HCT116 (cell line): Measurements from ENCODE around the gene PHF20. TPM values are rescaled to one million over a fixed set of nuclear protein-coding genes. Genes with fewer than 3 reads are reported as not detected.

Experiments used
- ATAC-seq: fragments of 200-7000 bp; cut with Tn5 transposase; 2 replicates; pipeline ENCODE4 v1.9.1; 2020; ENCODE audit warnings: mild to moderate bottlenecking, moderate library complexity
- BruUV-seq: library from RNA; stranded (reverse); fragments of 400-500 nt; replicated peaks from 2 replicates; lab custom pipeline; 2021; lab: Mats Ljungman, UMichigan
- CTCF ChIA-PET: fragments of 300-600 bp; sonication (Branson Sonifier 250); formaldehyde crosslinking; loops from one replicate; lab custom pipeline; 2021; ENCODE audit warnings: antibody characterized with exemption; lab: Charles Lee
- POLR2A ChIA-PET: fragments of 300-600, 350-600 bp; sonication (Branson Sonifier 250); formaldehyde crosslinking; loops from one replicate; lab custom pipeline; 2021; ENCODE audit warnings: antibody characterized with exemption; lab: Charles Lee
- RAD21 ChIA-PET, 2 experiments: fragments of 300-600 bp; sonication (Branson Sonifier 250); formaldehyde crosslinking; loops; one replicate each; lab custom pipeline; 2023; ENCODE audit warnings: low total read pairs in 2 of 2; ENCODE audit not compliant: uncharacterized antibody in 2 of 2, unreplicated experiment in 2 of 2, low non-redundant PET in 1 of 2; lab: Charles Lee
- DNase-seq: peaks from one replicate; pipeline ENCODE4 v3.0.0-alpha.2; 2010; ENCODE audit warnings: low read depth, low spot score
- H2AFZ ChIP-seq: fragments of 200-600 bp; shearing (Covaris generic), sonication (generic); 2 replicates; pipeline ENCODE4 v1.6.1; 2017; ENCODE audit warnings: low read depth, mixed run types, mixed read lengths, antibody characterized with exemption, low read length; ENCODE audit not compliant: poor library complexity, severe bottlenecking
- H3K27ac ChIP-seq: 2 replicates; pipeline ENCODE4 v1.5.1; 2012; ENCODE audit warnings: low read depth, low read length
- H3K27me3 ChIP-seq: fragments of 200-600 bp; sonication (generic); 2 replicates; pipeline ENCODE4 v1.6.1; 2016; ENCODE audit warnings: mixed run types, low read length, mixed read lengths; ENCODE audit not compliant: insufficient read depth
- H3K36me3 ChIP-seq, 2 experiments: fragments of 200-500 bp in 1 of 2; fragments of 200-600 bp in 1 of 2; sonication (Bioruptor generic) in 1 of 2; sonication (generic) in 1 of 2; 2 replicates each; pipeline versions ENCODE4 v1.5.1 to v1.6.1; 2014 to 2016; ENCODE audit warnings: low read length in 2 of 2, inconsistent platforms in 1 of 2, mixed read lengths in 1 of 2, mixed run types in 1 of 2; ENCODE audit not compliant: insufficient read depth in 2 of 2, control insufficient read depth in 1 of 2
- H3K4me1 ChIP-seq, 2 experiments: fragments of 200-600 bp in 1 of 2; sonication (generic) in 1 of 2; 2 replicates each; pipeline versions ENCODE4 v1.5.1 to v1.6.1; 2012 to 2017; ENCODE audit warnings: low read length in 2 of 2, inconsistent platforms in 1 of 2, mild to moderate bottlenecking in 1 of 2, mixed read lengths in 1 of 2, mixed run types in 1 of 2, moderate library complexity in 1 of 2; ENCODE audit not compliant: insufficient read depth in 2 of 2, control insufficient read depth in 1 of 2
- H3K4me2 ChIP-seq: fragments of 200-600 bp; sonication (generic); 2 replicates; pipeline ENCODE4 v1.6.1; 2017; ENCODE audit warnings: mixed run types, low read length, mixed read lengths
- H3K4me3 ChIP-seq, 2 experiments: fragments of 200-600 bp in 1 of 2; sonication (generic) in 1 of 2; replicated peaks in 1 of 2; 2 replicates each; pipeline ENCODE4 v1.5.1; 2011 to 2016; ENCODE audit warnings: low read length in 2 of 2, control low read depth in 1 of 2, low read depth in 1 of 2, mild to moderate bottlenecking in 1 of 2, mixed read lengths in 1 of 2, mixed run types in 1 of 2
- H3K79me2 ChIP-seq: fragments of 200-600 bp; sonication (generic); 2 replicates; pipeline ENCODE4 v1.6.1; 2017; ENCODE audit warnings: mild to moderate bottlenecking, mixed run types, low read length, moderate library complexity, mixed read lengths; ENCODE audit not compliant: insufficient read depth
- H3K9ac ChIP-seq: fragments of 200-600 bp; sonication (generic); 2 replicates; pipeline ENCODE4 v1.6.1; 2016; ENCODE audit warnings: low read length, mixed read lengths
- H3K9me2 ChIP-seq: fragments of 200-600 bp; sonication (generic), shearing (Covaris generic); 2 replicates; pipeline ENCODE4 v1.6.1; 2017; ENCODE audit warnings: mixed run types, mild to moderate bottlenecking, moderate library complexity; ENCODE audit not compliant: insufficient read depth
- H3K9me3 ChIP-seq, 2 experiments: fragments of 200-500 bp in 1 of 2; fragments of 200-600 bp in 1 of 2; sonication (Bioruptor generic) in 1 of 2; sonication (generic) in 1 of 2; 2 replicates each; pipeline ENCODE4 v1.6.1; 2014 to 2017; ENCODE audit warnings: low read length in 2 of 2, mixed read lengths in 2 of 2, inconsistent platforms in 1 of 2, low read depth in 1 of 2, mild to moderate bottlenecking in 1 of 2, mixed run types in 1 of 2, moderate library complexity in 1 of 2; ENCODE audit not compliant: control insufficient read depth in 1 of 2, insufficient read depth in 1 of 2
- H4K20me1 ChIP-seq: fragments of 200-600 bp; sonication (generic), shearing (Covaris generic); 2 replicates; pipeline ENCODE4 v1.6.1; 2017; ENCODE audit warnings: mixed run types, mild to moderate bottlenecking, moderate library complexity; ENCODE audit not compliant: insufficient read depth
- ELF1 ChIP-seq: IDR thresholded peaks from 2 replicates; pipeline ENCODE4 v1.6.1; 2012; ENCODE audit warnings: low read depth, borderline replicate concordance
- JUND ChIP-seq: IDR thresholded peaks from 2 replicates; pipeline ENCODE4 v1.6.1; 2012
- POLR2AphosphoS5 ChIP-seq: IDR thresholded peaks from 2 replicates; pipeline ENCODE4 v1.6.1; 2011; ENCODE audit warnings: mild to moderate bottlenecking, low read depth, low read length, moderate library complexity
- TCF7L2 ChIP-seq: IDR thresholded peaks from 2 replicates; pipeline ENCODE4 v1.7.0; 2011; ENCODE audit warnings: borderline replicate concordance, inconsistent platforms; ENCODE audit not compliant: insufficient read depth, insufficient read length; ENCODE audit errors: extremely low read depth
- YY1 ChIP-seq: IDR thresholded peaks from 2 replicates; pipeline ENCODE4 v1.6.1; 2011; ENCODE audit warnings: low read length, low read depth, moderate library complexity, mild to moderate bottlenecking; ENCODE audit not compliant: insufficient replicate concordance; ENCODE audit errors: extremely low read depth
- ZFX ChIP-seq: fragments of 450-650 bp; IDR thresholded peaks from 2 replicates; pipeline ENCODE4 v1.6.1; 2017
- intact Hi-C: fragments of 100-400 bp; cut with micrococcal nuclease; formaldehyde crosslinking; loops from 2 replicates; pipeline ENCODE4 v1.10.0; 2022
- total RNA-seq: library from RNA; stranded (reverse); gene quantifications from one replicate; pipeline ENCODE4 v1.2.1, GENCODE V29; 2021; ENCODE audit not compliant: unreplicated experiment

Gene PHF20
- total RNA-seq, 1 experiment from 2014 or later: 40.8 TPM

DNA sequence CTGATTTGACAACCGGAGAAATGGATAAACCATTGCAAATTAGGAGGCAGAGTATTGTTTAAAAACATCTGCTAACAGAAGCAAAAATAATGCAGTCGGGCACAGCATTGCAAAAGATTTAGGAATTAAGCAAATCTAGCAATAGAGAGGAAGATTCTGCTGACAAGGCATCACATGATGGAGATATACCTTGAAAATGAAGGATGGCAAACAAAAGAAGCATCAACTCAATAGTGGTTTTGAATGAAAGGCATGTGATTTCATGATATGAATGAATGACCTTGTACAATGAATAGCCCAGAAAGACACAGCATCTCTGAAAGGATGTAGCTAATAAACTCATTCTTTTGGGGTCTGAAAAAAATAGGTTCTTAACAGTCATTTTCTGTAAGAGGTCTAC lies 21.2 kb upstream of the PHF20 start:
- no peaks in the 10 kb centered on the region for H3K79me2 ChIP-seq
- DNase-seq: no peak
- CTCF ChIA-PET: interaction anchor here (0.6 kb wide), 1 partner anchor 14 kb away, joined by 3 read pairs; no protein-coding TSS in a partner anchor

DNA sequence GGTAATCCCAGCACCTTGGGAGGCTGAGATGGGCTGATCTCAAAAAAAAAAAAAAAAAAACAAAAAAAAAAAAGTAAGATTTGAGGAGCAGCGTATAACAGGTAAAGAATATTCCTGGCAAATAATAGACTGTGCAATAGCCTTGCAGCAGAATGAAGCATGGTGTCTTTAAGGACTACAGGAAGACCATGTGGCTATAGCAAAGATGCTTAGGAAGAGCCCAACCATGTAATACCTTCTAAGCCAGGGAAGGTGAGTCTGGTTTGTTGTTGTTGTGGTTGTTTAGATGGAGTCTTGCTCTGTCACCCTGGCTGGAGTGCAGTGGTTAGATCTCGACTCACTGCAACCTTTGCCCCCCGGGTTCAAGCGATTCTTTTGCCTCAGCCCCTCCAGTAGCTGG lies 15.4 kb upstream of the PHF20 start:
- Histone ChIP-seq H3K36me3 (no peaks in the 10 kb centered on the region), H3K27ac (no peak overlapping the region), H3K9me2 (no peaks in the 10 kb centered on the region), H4K20me1 (no peaks in the 10 kb centered on the region), H3K79me2 (no peaks in the 10 kb centered on the region), H3K4me1 (peaks cover 2 to 19% of the 10 kb centered on the region in 2 experiments; a peak in 2 of 4 replicates), H3K27me3 (no peaks in the 10 kb centered on the region), H2AFZ (no peak overlapping the region), H3K9me3 (no peaks in the 10 kb centered on the region), H3K4me2 (no peak overlapping the region), H3K4me3 (no peak overlapping the region), H3K9ac (no peak overlapping the region)
- ChIA-PET CTCF (interaction anchor here (0.7 kb wide), 1 partner anchor 973 kb away, joined by 3 read pairs; no protein-coding TSS in a partner anchor), POLR2A (no interaction called here), RAD21 (no interaction called here)
- no peak for ATAC-seq
- intact Hi-C loops: no loop called here
- DNase-seq: no peak
- TF ChIP-seq ZFX: no peak
- TF ChIP-seq ELF1: no peak
- no TSS peak for BruUV-seq

More for the DNA sequence above, 21.2 kb upstream of the PHF20 start:
- Histone ChIP-seq H3K27ac (no peak overlapping the region), H3K9ac (no peak overlapping the region), H3K36me3 (no peaks in the 10 kb centered on the region), H3K27me3 (no peaks in the 10 kb centered on the region), H3K9me2 (no peaks in the 10 kb centered on the region), H4K20me1 (no peaks in the 10 kb centered on the region), H3K4me3 (no peak overlapping the region), H2AFZ (no peak overlapping the region), H3K4me1 (peaks cover 0 to 4% of the 10 kb centered on the region in 2 experiments; a peak in 2 of 4 replicates), H3K4me2 (no peak overlapping the region), H3K9me3 (no peaks in the 10 kb centered on the region)
- ATAC-seq: no peak
- RAD21 ChIA-PET: interaction anchor here in 1 of 2 experiments (0.6 kb wide), 1 partner anchor 67 kb away, joined by 6 read pairs; no protein-coding TSS in a partner anchor
- POLR2A ChIA-PET: interaction anchor here (2.4 kb wide), 1 partner anchor 8 kb away, joined by 19 read pairs; the partner anchor contains the start of gene RBM39
- intact Hi-C loops: no loop called here
- BruUV-seq: no TSS peak
- TF ChIP-seq TCF7L2 (no peak), JUND (no peak), YY1 (no peak), POLR2AphosphoS5 (no peak)
